ENCODE measurements around the gene NSL1.

The NSL1 gene

GRCh38 chr1:212701910-212702309, 89.7 kb downstream of the NSL1 start:
- DNase-seq: no peak

GRCh38 chr1:212700892-212701819, 90.4 kb downstream of the NSL1 start:
- DNase-seq: peak; percentile 46

GRCh38 chr1:212700223-212700891, 91.2 kb downstream of the NSL1 start:
- DNase-seq: peak; percentile 15

- peak; percentile 35 for DNase-seq
These were observed 91.9 kb downstream of the NSL1 start, which contains the start of gene BATF3 for GRCh38 chr1:212699625-212700222. BATF3 (minus strand) TSS chr1:212699840; CDS start chr1:212699762, 78 bp downstream.

- DNase-seq: peak; percentile 48
These were observed 92.4 kb downstream of the NSL1 start for GRCh38 chr1:212699104-212699624.

DNA sequence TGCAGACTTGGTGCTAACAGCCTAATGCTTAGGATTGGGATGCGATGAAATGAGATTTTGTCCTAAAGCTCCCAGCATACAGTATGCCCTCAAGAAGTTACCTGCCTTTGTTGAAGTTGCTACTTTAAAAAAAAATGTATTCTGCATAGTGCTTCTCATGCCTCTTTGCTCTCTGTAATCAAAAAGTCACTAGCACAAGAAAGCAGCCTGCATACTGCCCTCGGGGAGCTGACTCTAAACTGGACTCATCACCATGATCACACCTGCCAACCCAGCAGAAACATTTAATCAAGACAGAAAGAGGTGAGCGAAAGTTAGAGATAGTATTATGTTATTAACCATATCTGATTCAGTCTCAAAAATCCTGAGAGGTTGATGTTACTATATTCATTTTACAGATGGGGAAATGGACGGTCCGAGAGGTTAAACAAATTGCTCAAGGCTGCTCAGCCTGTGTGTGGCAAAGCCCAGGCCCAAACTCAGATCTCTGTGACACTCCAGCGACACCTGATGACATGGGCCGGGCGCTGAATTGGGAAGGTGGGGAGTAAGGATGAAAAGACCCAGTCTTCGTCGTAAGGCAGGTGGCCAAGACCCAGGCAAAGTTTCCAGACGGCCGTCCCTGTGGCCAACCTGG, 93.0 kb downstream of the NSL1 start:
- no peak for DNase-seq

GRCh38 chr1:212696721-212697331, 94.8 kb downstream of the NSL1 start:
- DNase-seq: no peak

DNA sequence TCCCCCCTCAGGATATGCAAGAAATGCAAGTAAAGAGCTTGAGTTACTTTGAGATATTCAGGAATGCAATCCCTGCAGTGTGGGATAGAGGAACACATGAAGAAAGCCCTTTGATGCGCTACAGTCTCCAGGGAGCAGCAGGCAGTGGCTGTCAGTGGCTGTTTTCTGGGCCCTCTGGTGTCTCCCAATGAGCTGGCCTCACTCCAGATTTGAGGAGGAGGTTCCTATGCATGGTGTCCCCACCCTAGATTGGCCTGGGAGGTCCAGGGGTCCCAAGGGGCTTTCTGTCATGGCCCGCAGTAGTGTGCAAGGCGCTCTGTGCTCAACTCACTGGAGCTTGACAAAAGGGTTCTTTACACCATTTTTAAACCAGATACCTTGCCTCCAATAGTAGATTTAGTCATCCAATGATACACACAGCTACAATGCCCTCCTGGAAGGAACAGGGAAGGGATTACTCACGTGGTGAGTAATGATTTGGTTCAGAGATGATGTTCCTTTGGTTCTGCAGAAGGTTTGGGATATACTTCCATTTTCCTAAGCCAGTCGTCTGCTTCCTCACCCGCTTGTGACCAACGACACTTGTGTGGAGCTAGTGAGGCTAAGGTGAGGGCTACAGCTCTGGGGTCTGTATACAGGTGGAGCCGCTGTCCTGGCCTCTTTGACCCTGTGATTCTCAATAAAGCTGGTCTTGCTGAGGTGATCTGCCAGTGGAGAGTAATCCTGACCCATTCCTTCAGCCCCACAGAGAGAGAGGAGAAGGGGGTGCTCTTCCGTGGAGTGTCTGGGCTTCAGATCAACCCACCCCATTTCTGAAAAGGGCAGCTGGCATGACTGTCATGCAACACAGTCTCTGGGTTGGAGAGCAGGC, 98.6 kb downstream of the NSL1 start:
- DNase-seq: no peak

GRCh38 chr1:212691561-212692071, 100.0 kb downstream of the NSL1 start:
- DNase-seq: no peak

DNA sequence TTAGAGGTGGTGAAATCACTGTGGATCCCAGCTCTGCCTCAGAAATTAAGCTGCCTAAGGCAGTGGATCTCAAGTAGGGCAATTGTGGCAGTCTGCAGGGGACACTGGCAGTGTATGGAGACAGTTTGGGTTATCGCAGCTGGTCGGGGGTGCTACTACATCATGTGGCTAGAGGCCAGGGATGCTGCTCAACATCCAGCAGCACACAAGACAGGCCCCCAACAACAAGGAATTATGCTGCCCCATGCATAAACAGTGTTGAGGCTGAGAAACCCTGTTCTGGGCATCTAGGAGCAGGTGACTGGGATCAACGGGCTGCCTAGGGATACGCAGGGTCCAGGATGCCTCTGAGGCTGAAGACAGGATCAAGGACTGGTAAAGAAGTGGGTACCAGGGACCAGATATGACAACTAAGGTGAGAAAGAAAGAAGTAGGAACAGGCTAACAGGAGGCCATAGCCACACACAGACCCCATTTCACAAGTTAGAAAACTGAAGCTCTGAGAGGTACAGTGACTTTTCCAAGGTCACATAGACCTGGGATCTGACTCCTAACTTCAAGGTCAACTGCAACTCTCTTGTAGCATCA, 100.7 kb downstream of the NSL1 start:
- DNase-seq: no peak

DNA sequence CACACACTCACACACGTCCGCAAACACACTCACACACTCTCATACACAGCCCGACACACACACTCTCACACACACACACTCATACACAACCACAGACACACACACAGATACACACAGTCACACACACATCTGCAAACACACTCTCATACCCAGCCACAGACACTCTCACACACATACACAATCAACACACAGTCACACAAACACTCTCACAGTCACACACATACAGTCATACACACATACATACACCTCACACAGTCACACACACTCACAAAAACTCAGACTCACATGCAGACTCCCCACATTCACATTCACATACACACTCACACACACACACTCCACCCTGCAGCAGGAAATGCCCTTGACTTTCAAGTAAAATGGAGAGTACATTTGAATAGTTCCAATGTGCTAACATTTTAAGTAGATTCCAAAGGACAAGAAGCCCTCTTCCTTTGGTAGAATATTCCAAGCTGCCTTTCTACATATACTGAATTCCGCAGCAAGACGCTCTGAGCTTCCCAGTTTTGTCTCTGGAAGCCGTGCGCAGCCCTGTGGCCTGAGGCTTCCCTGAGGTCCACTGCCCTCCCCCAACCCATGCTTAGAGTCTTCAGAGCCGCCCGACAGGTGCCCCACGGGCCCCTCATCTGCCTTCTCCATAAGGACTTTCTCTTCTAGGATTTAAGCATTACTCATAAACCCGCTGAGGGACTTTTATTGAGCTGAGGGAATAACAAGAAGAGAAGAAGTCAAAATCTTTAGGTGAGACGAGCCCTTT, 101.6 kb downstream of the NSL1 start:
- no peak for DNase-seq

DNA sequence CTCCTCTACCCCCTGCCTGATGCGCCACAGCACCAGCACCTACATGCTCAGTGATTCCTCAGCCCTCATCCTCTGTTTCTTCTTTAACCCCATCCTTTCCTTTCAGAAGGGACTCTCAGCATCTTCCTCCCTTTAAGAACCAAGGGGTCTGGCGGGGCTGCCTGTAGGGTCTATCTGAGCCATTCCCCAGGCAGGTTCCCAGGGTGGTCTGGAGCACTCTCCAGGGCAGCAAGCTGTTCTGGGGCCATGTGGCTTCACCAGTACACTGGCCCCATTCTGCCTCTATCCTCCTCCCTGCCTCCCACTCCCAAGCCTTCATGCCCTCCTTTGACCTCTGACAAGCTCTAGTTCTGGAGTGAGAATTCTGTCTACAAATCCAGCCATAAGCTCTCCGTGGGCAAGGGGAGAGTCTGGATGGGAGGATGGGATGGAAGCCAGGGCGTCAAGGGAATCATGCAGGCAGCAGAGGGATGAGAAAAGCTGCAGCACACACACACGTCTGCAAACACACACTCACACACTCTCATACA, 102.3 kb downstream of the NSL1 start:
- DNase-seq: no peak

GRCh38 chr1:212688341-212689047, 103.1 kb downstream of the NSL1 start:
- DNase-seq: no peak

DNA sequence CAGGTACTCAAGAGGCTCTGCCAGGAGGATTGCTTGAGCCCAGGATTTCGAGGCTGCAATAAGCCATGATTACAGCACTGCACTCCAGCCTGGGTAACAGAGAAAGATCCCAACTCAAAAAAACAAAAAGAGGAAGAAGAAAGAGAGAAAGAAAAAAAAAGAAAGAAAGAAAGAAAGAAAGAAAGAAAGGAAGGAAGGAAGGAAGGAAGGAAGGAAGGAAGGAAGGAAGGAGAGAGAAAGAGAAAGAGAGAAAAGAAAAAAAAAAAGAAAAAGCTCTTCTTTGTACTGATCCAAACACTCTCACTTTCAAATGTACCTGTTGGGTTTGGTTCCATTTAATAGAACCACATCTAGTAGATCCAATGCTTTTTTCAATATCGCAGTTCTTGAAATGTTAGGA, 103.8 kb downstream of the NSL1 start:
- DNase-seq: no peak

DNA sequence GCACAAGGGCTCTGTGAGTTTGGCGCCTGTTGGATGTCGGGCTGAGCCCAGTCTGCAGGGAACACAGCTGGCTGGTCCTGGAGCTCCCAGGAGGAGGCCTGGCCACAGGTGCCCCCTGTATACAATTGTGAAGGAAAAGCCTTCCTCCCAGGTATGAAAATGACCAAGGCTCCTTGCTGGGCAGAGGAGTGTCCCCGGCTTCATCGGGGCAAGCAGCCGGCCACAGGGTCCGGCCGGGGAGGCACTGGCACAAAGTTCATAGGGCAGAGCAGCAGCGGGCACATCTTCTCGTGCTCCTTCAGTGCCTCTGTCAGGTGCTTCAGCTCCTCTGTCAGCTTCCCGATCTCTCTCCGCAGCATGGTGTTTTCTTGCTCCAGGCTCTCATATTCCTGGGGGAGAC, 105.0 kb downstream of the NSL1 start:
- DNase-seq: no peak

DNA sequence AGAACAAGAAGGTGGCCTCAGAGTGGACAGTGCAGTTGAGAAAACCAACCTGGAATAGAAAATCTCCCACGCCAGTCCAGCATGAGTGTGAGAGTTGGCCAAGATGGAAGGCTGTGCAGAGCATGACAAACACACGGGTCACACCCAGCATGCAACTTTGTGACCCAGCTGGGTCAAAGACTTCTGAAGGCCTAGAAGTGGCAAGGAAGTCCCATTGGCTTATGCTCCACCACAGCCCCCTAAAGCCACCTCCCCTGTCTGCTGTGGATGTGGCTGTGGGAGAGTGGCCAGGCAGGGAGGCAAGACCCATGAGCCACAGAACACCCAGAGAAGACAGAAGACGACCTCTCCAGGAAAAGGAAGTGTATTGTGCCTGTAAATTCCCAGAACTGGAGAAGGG, 105.5 kb downstream of the NSL1 start:
- no peak for DNase-seq

DNA sequence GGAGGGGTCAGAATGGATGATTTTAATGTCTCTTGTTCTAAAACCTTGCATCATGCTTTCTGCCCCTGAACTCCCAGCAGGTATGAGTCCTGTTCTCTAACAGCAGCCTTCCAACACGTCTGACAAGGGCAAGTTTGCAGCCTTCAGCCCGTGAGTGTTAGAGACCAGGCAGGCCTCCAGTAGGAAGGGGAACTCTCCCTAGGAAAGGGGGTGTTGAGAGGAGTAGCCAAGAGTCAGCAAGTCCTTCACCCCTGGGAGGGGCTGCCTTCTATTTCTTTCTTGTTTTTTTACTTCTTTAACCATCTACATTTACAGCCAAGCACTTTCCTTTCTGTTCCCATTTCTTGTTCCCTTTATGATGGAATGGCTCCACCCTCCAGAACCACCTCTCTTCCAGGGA, 106.1 kb downstream of the NSL1 start:
- DNase-seq: no peak

- DNase-seq: no peak
These were observed 107.0 kb downstream of the NSL1 start for GRCh38 chr1:212684521-212685090.

DNA sequence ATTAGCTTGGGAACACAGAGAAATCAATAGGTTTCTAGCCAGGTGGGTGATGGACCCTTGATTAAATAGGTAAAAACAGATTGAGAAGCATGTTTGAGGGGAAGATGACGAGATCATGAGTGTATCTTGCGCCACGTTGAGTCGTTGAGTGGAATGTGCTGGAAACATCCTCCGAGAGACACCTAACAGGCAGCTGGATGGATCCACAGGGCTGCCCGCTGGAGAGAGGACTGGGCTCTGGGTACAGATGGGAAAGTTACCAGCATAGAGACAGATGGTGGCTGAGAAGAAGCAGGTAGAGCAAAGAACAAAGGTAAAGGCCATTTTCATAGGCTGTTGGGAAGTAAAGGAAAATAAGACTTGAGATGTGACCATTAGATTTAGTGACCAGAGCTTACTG, 107.5 kb downstream of the NSL1 start:
- DNase-seq: no peak

Measured in NCI-H146 (cell line).